GM15510 (cell line): Measurements from ENCODE around the gene NAMPT.

Experiments used
- POLR2A ChIP-seq: IDR thresholded peaks from 3 replicates; pipeline ENCODE4 v1.6.1; 2011; ENCODE audit warnings: borderline replicate concordance; ENCODE audit not compliant: insufficient read length; ENCODE audit errors: extremely low read depth

NAMPT gene

DNA sequence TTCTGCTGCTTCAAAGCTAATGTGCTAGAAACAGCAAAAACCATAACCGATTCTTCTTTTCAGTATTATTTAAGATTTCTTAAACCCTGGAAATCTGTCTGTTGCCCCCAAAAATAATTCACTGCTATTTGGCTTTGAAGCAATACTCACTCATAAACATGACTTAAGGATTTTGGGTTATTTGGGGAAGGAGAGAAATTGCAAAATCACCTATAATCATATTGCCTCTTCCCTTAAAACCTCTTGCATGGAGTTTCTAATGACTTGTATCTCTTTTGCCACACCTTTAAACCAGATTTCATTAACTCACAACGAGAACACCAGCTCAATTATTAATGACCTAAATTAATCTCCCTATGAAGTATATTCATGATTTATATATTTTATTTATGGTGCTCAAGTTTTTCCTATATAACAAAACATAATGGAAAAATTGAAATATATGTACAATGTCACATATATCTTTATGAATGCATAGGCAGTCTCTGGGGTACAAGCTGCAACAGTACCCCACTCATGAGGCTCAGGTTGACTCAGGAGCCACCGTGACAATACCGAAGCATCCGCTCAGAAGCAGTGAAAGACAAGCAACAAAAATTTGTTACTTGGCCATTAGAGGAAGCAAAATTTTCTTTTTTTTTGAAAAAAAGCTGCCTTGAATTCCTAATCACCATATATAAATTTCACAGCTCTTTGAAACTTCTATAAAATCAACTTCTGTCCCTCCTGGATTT is 3.0 kb downstream of the NAMPT start:
- no peak for TF ChIP-seq POLR2A

DNA sequence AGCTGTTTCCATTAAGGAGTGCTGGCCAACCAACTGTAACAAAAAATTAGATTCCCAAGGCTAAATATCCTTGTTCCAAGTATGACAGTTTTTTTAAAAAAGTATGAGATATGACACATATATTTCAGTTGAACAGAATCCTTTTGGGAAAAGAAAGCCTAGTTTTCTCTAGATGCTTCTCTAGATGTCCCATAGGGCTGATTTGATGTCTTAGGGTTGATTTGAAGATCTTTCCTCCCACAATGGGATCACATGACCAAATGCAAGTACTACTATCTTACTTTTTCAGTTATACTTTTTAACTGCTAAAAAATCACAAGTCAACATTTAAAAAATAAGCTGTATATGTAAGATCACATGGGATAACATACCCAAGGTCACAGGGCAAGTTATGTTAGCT is 3.7 kb downstream of the NAMPT start:
- no peak for TF ChIP-seq POLR2A

DNA sequence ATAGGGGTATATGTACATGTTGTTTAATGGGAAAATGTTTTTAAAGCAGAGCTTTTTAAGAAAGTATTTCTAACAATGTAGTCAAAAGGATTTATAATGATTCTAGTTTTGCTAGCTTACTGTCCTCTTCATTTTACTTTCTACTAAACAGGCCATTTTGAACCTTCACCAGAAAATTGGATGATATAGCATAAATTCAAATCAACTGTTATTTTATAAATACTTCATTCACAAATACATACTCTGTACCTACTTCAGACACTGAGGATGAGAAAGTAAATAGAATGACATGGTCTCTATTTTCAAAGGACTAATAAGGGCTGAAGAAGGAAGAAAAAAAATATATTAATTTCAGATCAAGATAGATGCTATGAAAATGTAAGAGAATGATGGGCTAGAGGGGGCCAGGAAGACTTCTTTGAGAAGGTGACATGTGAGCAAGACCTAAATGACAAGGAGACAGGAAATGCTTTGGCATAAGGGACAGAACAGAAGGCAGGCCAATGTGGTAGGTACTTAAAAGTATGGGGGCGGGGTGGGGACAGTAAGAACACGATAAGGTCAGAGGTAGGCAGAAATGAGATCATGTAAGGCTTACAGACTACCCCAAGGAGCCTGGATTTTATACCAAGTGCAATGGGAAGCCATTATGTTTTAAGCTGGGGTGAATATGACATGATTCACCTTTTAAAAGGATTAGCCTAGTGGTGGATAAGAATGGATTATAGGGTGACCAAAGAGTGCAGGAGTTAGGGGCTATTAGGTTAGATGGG is 5.2 kb downstream of the NAMPT start:
- TF ChIP-seq POLR2A = no peak

DNA sequence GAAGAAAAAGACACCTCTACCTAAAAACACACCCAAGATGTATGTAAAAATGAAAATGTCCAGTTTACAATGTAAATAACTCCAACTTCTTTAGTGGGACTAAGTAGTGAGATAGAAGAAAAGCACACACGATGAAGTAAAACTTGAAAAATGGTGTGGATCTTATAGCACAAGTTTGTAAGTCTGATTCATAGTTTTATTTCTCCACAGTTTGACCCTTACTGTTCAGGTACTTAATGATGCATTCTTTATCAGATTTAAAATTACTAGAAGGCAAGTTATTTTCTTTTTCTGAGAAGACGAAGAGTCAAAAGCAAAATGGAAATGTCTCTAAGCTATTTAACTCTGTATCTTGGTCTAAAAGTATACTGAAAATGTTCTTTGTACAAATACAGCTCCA is 6.1 kb downstream of the NAMPT start:
- no peak for TF ChIP-seq POLR2A

DNA sequence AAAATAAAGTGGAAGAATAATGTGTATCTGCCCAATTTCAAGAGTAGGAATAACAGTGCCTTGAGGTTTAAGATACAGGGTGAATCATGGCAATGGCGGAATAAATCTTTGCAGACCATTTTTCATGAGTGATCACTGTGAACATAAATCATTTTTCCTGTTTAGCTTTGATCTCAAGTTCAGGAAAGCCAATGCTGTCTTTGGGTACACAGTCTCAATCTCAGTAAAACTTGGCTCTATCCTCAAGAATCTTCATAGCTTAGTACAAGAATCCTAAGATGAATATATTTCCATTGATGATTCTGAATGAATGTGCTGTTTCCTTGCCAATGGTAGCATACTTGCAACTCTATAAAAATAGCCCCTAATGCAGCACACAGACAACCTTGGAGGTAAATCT is 6.8 kb downstream of the NAMPT start:
- no peak for TF ChIP-seq POLR2A

DNA sequence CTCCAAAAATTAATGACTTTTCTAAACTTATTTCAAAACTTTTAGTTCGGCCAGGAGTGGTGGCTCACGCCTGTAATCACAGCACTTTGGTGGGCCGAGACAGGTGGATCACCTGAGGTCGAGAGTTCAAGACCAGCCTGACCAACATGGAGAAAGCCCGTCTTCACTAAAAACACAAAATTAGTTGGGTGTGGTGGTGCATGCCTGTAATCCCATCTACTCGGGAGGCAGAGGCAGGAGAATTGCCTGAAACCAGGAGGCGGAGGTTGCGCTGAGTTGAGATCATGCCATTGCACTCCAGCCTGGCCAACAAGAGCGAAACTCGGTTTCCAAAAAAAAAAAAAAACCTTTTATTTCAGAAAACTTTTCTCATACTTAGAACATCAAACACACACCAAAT is 8.3 kb downstream of the NAMPT start:
- TF ChIP-seq POLR2A = no peak

DNA sequence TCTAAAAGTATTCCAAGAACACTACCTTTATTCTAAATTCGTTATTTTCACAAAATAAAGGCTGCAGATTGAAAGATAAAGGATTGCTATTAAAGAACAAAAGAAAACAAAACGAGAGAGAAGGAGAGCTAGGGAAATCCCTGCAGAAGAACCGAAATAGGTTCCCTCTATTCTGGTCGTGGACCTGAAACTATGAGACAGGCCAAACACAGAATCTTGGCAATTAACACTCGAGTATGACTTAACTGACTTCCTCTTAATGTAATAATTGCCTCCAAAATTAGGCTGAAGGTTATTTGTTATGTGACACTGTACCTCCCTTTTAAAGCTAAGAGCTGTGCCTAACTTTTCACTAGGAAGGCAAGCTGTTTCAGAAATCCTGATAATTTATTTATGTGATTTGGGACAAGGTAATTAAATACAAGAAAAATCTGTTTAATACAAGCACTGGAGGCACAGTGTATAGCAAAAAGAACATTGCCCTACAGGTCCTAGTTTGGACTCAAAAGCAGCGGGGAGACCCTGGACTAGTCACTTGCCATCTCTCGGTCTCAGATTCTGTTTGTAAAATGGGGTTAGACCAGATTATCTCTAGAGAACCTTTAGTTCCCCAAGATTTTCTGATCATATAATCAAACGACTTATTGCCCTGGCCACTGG is 11.6 kb downstream of the NAMPT start:
- TF ChIP-seq POLR2A = no peak

DNA sequence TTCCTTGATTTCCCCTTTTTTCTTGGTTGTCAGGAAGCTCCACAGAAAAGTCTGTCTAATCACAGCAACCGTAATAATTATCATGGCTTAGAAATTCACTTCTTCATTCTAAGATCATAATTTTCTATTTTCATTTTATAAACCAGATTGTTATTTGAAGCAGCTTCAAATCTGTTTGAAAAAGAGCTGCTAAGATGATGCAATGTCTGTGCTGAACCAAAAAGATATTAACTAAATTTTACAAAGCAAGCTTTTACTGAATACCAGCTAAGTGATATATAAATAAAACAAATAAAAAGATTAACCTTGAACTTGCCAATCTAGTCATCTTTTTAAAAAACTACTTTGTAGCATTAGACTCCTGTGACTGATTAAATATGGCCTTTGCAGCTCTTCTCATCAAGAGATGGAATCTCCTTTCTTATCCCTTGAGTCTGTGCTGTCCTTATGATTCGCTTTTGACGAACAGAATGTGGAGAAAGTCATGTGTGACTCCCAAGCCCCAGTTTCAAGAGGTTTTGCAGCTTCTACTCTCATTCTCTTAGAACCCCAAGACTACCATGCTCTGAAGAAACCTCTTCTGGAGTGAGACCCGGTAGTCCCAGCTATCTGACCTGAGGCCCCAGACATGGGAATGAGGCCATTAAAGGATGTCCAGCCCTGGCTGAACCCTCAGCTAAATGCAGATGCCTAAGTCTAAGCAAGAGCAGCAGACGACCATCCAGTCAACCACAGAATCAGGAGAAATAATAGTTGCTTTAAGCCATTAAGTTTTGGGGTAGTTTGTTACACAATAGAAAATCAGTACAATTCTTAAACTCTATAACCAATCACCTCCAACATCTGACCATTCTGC is 14.4 kb downstream of the NAMPT start:
- TF ChIP-seq POLR2A = no peak

DNA sequence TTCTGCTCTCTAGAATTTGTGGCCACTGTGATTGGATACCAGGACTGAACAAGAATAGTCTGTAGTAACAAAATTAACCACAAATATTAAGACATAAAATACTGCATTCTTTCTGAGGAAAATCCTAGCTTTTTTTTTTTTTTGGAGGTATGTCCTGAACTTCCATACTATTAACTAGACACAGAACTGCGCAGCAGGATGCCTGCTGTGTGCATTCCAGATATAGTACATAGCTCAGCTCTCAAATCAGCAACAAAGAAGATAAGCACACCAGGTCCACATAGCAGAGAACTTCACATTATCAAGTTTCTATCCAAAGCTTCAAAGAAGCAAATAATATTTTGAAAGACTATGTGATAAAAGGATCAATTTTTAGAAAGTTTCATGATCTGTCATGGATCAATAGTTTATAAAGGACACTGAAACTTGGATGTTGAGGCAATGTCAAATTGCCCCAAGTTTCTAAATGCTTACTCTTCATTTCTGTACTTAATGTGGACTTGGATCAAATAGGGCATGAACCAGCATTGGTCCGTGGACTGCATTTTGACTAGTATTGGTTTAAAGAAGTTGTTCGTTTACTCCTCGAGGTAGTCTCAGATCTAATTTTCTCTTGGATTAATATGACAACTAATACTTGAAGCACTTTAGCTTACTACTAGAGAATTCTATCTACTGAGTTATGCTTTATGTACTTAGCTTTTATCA is 15.4 kb downstream of the NAMPT start:
- no peak for TF ChIP-seq POLR2A

DNA sequence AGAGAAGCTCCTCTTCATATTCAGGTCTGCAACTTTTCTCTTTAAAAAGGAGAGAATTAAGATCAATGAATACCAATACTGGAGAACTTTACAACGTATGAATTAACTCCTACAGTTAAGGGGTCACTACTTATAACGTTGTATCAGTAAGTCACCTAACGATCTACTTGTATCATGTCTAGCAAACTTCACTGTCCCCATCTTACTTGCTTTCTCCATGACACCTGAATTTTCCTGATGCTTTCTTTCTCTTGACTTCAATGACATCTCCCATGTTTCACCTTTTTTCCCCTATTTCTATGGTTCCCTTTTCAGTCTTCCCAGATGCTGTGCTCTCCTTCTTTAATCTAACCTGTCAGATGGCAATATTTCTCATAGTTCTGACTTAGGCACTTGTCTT is 19.6 kb downstream of the NAMPT start:
- TF ChIP-seq POLR2A = no peak

DNA sequence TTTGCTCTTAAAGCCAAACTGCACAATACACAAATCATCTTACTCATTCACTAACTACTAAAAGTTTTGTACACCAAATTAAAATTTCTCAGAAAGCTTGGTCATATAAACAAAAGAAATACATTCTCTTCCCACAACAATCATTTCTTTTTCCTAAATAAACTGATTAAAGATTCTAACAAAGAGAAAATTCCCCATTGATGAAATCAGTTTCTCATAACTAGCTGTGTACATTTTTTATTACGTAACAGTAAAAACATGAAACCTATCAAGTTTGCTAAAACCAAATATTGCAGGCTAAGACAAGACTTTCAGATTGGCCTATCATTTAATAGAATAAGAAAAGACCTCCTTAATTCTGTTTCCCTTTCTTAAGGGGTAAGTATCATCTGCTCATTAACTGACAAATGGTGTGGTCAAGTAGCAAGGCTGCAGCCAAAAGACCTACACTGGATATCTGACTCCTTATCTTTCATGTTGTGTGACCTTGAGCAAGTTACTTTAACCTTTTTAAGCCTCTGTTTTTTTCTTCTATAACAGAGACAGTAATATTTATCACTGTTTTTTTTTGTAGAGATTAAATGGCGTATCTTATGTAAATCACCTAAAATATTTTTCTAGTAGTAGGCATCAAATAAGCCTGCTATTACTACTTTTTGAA is 22.4 kb downstream of the NAMPT start:
- no peak for TF ChIP-seq POLR2A

DNA sequence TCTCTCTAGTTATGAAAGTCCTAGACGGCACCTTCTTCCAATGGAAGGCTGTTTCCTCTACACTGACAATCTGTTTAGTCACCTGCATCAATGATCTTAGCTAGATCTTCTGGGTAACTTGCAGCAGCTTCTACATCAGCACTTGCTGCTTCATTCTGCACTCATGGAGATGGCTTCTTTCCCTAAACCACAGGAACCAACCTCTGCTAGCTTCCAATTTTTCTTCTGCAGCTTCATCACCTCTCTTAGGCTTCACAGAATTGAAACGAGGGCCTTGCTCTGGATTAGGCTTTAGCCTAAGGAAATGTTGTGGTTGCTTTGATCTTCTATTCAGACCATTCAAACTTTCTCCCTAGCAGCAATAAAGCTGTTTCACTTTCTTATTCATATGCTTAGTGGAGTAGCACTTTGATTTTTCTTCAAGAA is 24.6 kb downstream of the NAMPT start:
- TF ChIP-seq POLR2A = no peak

DNA sequence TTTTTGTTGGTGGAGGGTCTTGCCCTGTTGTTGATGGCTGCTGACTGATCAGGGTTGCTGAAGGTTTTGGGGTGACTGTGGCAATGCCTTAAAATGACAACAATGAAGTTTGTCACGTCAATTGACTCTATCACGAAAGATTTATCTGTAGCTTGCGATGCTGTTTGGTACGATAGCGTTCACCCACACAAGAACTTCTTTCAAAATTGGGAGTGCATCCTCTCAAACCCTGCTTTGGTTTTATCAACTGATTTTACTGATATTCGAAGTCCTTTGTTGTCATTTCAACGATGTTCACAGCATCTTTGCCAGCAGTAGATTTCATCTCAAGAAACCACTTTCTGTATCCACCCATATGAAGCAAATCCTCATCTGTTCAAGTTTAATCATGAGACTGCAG is 26.0 kb downstream of the NAMPT start:
- TF ChIP-seq POLR2A = no peak

DNA sequence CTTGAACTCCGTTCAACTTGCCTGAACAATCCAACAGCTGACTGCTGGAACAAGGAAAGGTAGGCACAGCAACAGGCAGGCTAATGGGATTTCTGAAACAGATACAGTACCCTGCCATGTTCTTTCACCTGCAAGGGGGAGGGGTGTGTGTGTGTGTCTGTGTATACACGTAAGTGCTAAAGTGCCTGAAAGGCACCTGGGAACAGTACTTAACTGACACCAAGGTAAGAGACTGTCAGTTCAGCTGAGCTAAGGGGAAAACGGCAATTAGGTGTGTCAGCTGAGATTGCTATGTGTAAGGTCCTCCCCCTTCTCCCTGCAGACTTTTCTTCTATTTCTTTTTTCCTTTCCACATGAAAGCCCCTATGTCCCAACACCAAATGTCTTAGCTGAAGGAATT is 27.0 kb downstream of the NAMPT start:
- no peak for TF ChIP-seq POLR2A
